ENCODE results near the gene FAM181A. TPM values are rescaled to one million over a fixed set of nuclear protein-coding genes. Genes with fewer than 3 reads are reported as not detected.
A peak's percentile ranks its signal among the peaks of the same experiment; 100 is the strongest.

Gene FAM181A
- polyA plus RNA-seq, 1 donor (not counting 4 experiments of a cell fraction or from before 2014, with no cell fraction given) = 0.04 TPM

- FAIRE-seq (no peak), DNase-seq (ENCODE audit: low read depth, low spot score) (no peak)
- peaks cover 7% of the 10 kb centered on the region for H3K27me3 ChIP-seq (ENCODE audit: control insufficient read depth, extremely low read depth, insufficient read depth, low read length)
- no peak overlapping the region for H3K27ac ChIP-seq (ENCODE audit: control insufficient read depth, insufficient read depth, low read length)
- H3K4me2 ChIP-seq (ENCODE audit: control insufficient read depth, extremely low read depth, insufficient read depth, low read depth, low read length) = no peak overlapping the region
- no peaks in the 10 kb centered on the region for H3K4me1 ChIP-seq (ENCODE audit: control insufficient read depth, extremely low read depth, insufficient read depth, low read length)
- H3K36me3 ChIP-seq (ENCODE audit: control insufficient read depth in 2 of 2, extremely low read depth in 1 of 2, insufficient read depth in 2 of 2, low read length in 2 of 2) = no peaks in the 10 kb centered on the region
- TF ChIP-seq CTCF (optimal IDR thresholded peaks at IDR 0.05 in 1 of 3, IDR thresholded peaks at IDR 0.05 in 1 of 3, conservative IDR thresholded peaks at IDR 0.05 in 1 of 3; ENCODE audit: extremely low read depth in 1 of 3, insufficient read depth in 2 of 3, low read length in 3 of 3) (no peak), EZH2 (IDR thresholded peaks at IDR 0.05; ENCODE audit: low read length) (no peak)
- H3K4me3 ChIP-seq (ENCODE audit: control insufficient read depth in 2 of 3, extremely low read depth in 1 of 3, insufficient read depth in 2 of 3, low read depth in 1 of 3, low read length in 3 of 3) = no peak overlapping the region
- no peaks in the 10 kb centered on the region for H3K79me2 ChIP-seq (ENCODE audit: control insufficient read depth, insufficient read depth, low read length)
- H3K9me3 ChIP-seq (ENCODE audit: control insufficient read depth, low read depth, low read length) = no peaks in the 10 kb centered on the region
- H4K20me1 ChIP-seq (ENCODE audit: control insufficient read depth, extremely low read depth, insufficient read depth, low read length) = no peaks in the 10 kb centered on the region
- H2AFZ ChIP-seq (ENCODE audit: control insufficient read depth, low read length) = no peak overlapping the region
- dilution Hi-C loops (cut with MboI; ENCODE audit: extremely low pct_ligation_motif_present, low sequenced_read_pairs) = no loop called here
- no peaks in the 10 kb centered on the region for H3K9me1 ChIP-seq (ENCODE audit: control insufficient read depth, extremely low read depth, insufficient read depth, low read length)
- no peak overlapping the region for H3K9ac ChIP-seq (ENCODE audit: control insufficient read depth, extremely low read depth, insufficient read depth, low read length)
Observed at GRCh38 chr14:93878871-93879270, 48.3 kb upstream of the FAM181A start.

- no peak overlapping the region for H2AFZ ChIP-seq (ENCODE audit: control insufficient read depth, low read length)
- peaks cover 7% of the 10 kb centered on the region for H3K27me3 ChIP-seq (ENCODE audit: control insufficient read depth, extremely low read depth, insufficient read depth, low read length)
- no peaks in the 10 kb centered on the region for H3K9me3 ChIP-seq (ENCODE audit: control insufficient read depth, low read depth, low read length)
- dilution Hi-C loops (cut with MboI; ENCODE audit: extremely low pct_ligation_motif_present, low sequenced_read_pairs) = no loop called here
- H3K4me1 ChIP-seq (ENCODE audit: control insufficient read depth, extremely low read depth, insufficient read depth, low read length) = no peaks in the 10 kb centered on the region
- TF ChIP-seq CTCF (optimal IDR thresholded peaks at IDR 0.05 in 1 of 3, IDR thresholded peaks at IDR 0.05 in 1 of 3, conservative IDR thresholded peaks at IDR 0.05 in 1 of 3; ENCODE audit: extremely low read depth in 1 of 3, insufficient read depth in 2 of 3, low read length in 3 of 3) (no peak), EZH2 (IDR thresholded peaks at IDR 0.05; ENCODE audit: low read length) (no peak)
- H3K4me2 ChIP-seq (ENCODE audit: control insufficient read depth, extremely low read depth, insufficient read depth, low read depth, low read length) = peak overlapping the region; percentile 25
- no peaks in the 10 kb centered on the region for H4K20me1 ChIP-seq (ENCODE audit: control insufficient read depth, extremely low read depth, insufficient read depth, low read length)
- H3K36me3 ChIP-seq (ENCODE audit: control insufficient read depth in 2 of 2, extremely low read depth in 1 of 2, insufficient read depth in 2 of 2, low read length in 2 of 2) = no peaks in the 10 kb centered on the region
- no peaks in the 10 kb centered on the region for H3K79me2 ChIP-seq (ENCODE audit: control insufficient read depth, insufficient read depth, low read length)
- H3K27ac ChIP-seq (ENCODE audit: control insufficient read depth, insufficient read depth, low read length) = no peak overlapping the region
- H3K4me3 ChIP-seq (ENCODE audit: control insufficient read depth in 2 of 3, extremely low read depth in 1 of 3, insufficient read depth in 2 of 3, low read depth in 1 of 3, low read length in 3 of 3) = no peak overlapping the region
- H3K9me1 ChIP-seq (ENCODE audit: control insufficient read depth, extremely low read depth, insufficient read depth, low read length) = no peaks in the 10 kb centered on the region
- DNase-seq (ENCODE audit: low read depth, low spot score) = no peak
- FAIRE-seq = no peak
- no peak overlapping the region for H3K9ac ChIP-seq (ENCODE audit: control insufficient read depth, extremely low read depth, insufficient read depth, low read length)
Observed at GRCh38 chr14:93879362-93879983, 47.7 kb upstream of the FAM181A start.

Measured in keratinocyte (primary cell).